Measurements from ENCODE around the gene EXOC4. TPM values are rescaled to one million over a fixed set of nuclear protein-coding genes. Genes with fewer than 3 reads are reported as not detected.

The EXOC4 gene
- total and polyA plus RNA-seq, 2 donors (not counting 1 experiment from before 2014, with no cell fraction given) = 79.6 to 158 TPM

DNA sequence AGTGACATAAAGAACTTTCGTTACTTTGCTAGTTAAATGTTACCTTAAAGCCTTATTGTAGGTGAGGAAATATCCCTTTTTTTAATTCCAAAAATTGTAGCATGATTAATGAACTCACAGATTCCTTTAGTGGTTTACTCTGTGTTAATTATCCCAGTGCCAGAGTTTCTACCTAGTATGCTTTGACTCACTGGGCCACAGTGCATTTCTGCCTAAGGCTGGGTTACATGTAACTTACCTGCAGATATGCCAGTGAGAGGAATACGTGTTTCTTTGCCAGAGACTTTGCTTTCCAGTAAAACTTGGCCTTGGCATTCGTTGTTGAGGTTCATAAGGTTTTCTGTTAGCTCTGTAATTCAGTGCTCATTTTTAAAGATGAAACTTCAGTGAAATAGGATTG is 493.4 kb downstream of the EXOC4 start:
- TF ChIP-seq, protein P1, sequence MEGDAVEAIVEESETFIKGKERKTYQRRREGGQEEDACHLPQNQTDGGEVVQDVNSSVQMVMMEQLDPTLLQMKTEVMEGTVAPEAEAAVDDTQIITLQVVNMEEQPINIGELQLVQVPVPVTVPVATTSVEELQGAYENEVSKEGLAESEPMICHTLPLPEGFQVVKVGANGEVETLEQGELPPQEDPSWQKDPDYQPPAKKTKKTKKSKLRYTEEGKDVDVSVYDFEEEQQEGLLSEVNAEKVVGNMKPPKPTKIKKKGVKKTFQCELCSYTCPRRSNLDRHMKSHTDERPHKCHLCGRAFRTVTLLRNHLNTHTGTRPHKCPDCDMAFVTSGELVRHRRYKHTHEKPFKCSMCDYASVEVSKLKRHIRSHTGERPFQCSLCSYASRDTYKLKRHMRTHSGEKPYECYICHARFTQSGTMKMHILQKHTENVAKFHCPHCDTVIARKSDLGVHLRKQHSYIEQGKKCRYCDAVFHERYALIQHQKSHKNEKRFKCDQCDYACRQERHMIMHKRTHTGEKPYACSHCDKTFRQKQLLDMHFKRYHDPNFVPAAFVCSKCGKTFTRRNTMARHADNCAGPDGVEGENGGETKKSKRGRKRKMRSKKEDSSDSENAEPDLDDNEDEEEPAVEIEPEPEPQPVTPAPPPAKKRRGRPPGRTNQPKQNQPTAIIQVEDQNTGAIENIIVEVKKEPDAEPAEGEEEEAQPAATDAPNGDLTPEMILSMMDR (conservative IDR thresholded peaks at IDR 0.05 in 1 of 2, IDR thresholded peaks at IDR 0.05 in 1 of 2; ENCODE audit: low read depth in 1 of 2, low read length in 2 of 2) = no peak
- no peak for TF ChIP-seq EZH2 (IDR thresholded peaks at IDR 0.05; ENCODE audit: low read length, missing control alignments)
- no peak overlapping the region for H3K9ac ChIP-seq (ENCODE audit: insufficient read depth, low read length)
- H3K9me3 ChIP-seq (ENCODE audit: control insufficient read depth, insufficient read depth, low read depth, low read length) = no peaks in the 10 kb centered on the region
- H4K20me1 ChIP-seq (ENCODE audit: control insufficient read depth, extremely low read depth, insufficient read depth, low read length) = no peaks in the 10 kb centered on the region
- H2AFZ ChIP-seq (ENCODE audit: low read length) = no peak overlapping the region
- H3K27me3 ChIP-seq (ENCODE audit: control insufficient read depth, insufficient read depth, low read length) = no peaks in the 10 kb centered on the region
- H3K4me2 ChIP-seq (ENCODE audit: extremely low read depth, insufficient read depth, low read length) = no peak overlapping the region
- DNase-seq (ENCODE audit: low read depth in 2 of 2) = no peak
- no peaks in the 10 kb centered on the region for H3K79me2 ChIP-seq (ENCODE audit: control insufficient read depth, insufficient read depth, low read length)
- no peaks in the 10 kb centered on the region for H3K36me3 ChIP-seq (ENCODE audit: control insufficient read depth, insufficient read depth, low read length)
- no peaks in the 10 kb centered on the region for H3K4me1 ChIP-seq (ENCODE audit: control insufficient read depth, extremely low read depth, insufficient read depth, low read length)
- H3K27ac ChIP-seq (ENCODE audit: insufficient read depth, low read length) = no peak overlapping the region
- no peak overlapping the region for H3K4me3 ChIP-seq (replicated peaks in 1 of 4; ENCODE audit: control extremely low read depth in 1 of 4, insufficient read depth in 1 of 4, low read depth in 3 of 4, low read length in 4 of 4)

DNA sequence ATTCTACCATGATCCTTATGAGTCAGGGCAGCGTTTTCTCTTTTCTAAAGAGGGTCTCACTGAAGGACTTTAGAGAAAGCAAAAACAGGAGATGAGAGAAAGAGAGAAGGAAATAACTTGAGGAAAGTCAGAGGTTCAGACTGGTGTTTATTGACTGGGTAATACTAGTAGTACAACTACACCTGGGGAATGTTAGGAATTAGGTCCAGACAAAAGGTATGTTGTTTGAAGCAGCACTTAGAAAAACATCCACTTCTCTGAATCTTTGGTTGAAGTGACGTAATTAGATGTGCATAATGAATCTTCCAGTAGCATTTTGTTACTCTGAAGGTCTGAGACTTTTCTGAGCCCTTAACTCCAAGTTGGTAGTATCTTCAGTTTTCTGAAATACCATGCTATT is 494.0 kb downstream of the EXOC4 start:
- Histone ChIP-seq H3K4me3 (replicated peaks in 1 of 4; ENCODE audit: control extremely low read depth in 1 of 4, insufficient read depth in 1 of 4, low read depth in 3 of 4, low read length in 4 of 4) (no peak overlapping the region), H3K27me3 (ENCODE audit: control insufficient read depth, insufficient read depth, low read length) (no peaks in the 10 kb centered on the region), H3K36me3 (ENCODE audit: control insufficient read depth, insufficient read depth, low read length) (no peaks in the 10 kb centered on the region), H3K27ac (ENCODE audit: insufficient read depth, low read length) (no peak overlapping the region), H3K79me2 (ENCODE audit: control insufficient read depth, insufficient read depth, low read length) (no peaks in the 10 kb centered on the region), H3K4me1 (ENCODE audit: control insufficient read depth, extremely low read depth, insufficient read depth, low read length) (no peaks in the 10 kb centered on the region), H3K9me3 (ENCODE audit: control insufficient read depth, insufficient read depth, low read depth, low read length) (no peaks in the 10 kb centered on the region), H3K9ac (ENCODE audit: insufficient read depth, low read length) (no peak overlapping the region), H4K20me1 (ENCODE audit: control insufficient read depth, extremely low read depth, insufficient read depth, low read length) (no peaks in the 10 kb centered on the region), H2AFZ (ENCODE audit: low read length) (no peak overlapping the region), H3K4me2 (ENCODE audit: extremely low read depth, insufficient read depth, low read length) (no peak overlapping the region)
- TF ChIP-seq, protein P1 (conservative IDR thresholded peaks at IDR 0.05 in 1 of 2, IDR thresholded peaks at IDR 0.05 in 1 of 2; ENCODE audit: low read depth in 1 of 2, low read length in 2 of 2) = no peak
- no peak for TF ChIP-seq EZH2 (IDR thresholded peaks at IDR 0.05; ENCODE audit: low read length, missing control alignments)
- DNase-seq (ENCODE audit: low read depth in 2 of 2) = no peak

DNA sequence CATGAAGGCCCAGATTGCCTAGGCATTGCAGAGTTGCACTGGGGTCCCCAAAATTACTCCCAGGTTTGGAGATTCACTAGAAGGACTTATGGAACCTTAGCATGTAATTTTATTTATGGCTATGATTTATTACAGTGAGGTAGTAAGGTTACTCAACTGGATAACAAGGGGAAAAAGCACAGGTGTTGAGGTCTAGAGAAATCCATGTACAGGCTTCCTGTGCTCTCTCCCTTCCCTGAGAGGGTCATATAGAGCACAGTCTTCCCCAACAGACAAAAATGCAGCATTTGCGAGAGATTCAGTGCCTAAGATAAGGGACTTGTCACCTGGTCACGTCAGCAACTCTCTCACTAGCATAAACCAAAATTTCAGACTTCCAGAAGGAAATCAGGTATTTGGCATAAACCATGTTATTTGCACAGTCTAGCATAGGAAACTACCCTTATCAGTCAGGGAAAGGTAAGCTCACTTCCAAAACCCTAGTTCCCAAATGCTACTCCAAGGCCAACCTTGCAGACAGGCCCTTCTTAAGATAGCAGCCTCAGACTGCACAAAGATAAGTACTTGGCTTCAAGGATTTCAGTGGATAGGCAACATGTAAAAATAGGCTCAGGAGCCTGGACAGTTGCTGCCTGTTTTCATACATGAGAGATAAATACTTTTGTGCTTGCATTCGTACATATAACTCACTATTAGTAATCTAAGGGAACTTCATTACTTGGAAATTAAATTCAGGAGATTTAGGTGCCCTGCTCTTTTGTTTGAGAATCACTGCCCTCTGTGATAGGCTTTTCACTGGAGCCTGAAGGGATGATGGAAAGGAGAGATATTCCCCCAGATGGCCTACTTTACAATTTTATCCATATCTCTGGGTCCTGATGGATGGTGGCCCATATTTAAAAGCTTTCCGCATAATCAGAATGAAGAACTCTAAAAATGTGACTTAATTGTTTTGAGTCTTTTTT is 495.8 kb downstream of the EXOC4 start:
- H3K27ac ChIP-seq (ENCODE audit: insufficient read depth, low read length) = no peak overlapping the region
- no peak overlapping the region for H3K9ac ChIP-seq (ENCODE audit: insufficient read depth, low read length)
- H3K4me2 ChIP-seq (ENCODE audit: extremely low read depth, insufficient read depth, low read length) = no peak overlapping the region
- no peaks in the 10 kb centered on the region for H3K36me3 ChIP-seq (ENCODE audit: control insufficient read depth, insufficient read depth, low read length)
- no peaks in the 10 kb centered on the region for H4K20me1 ChIP-seq (ENCODE audit: control insufficient read depth, extremely low read depth, insufficient read depth, low read length)
- no peaks in the 10 kb centered on the region for H3K4me1 ChIP-seq (ENCODE audit: control insufficient read depth, extremely low read depth, insufficient read depth, low read length)
- no peak for TF ChIP-seq EZH2 (IDR thresholded peaks at IDR 0.05; ENCODE audit: low read length, missing control alignments)
- TF ChIP-seq, protein P1 (conservative IDR thresholded peaks at IDR 0.05 in 1 of 2, IDR thresholded peaks at IDR 0.05 in 1 of 2; ENCODE audit: low read depth in 1 of 2, low read length in 2 of 2) = no peak
- no peaks in the 10 kb centered on the region for H3K9me3 ChIP-seq (ENCODE audit: control insufficient read depth, insufficient read depth, low read depth, low read length)
- no peak overlapping the region for H3K4me3 ChIP-seq (replicated peaks in 1 of 4; ENCODE audit: control extremely low read depth in 1 of 4, insufficient read depth in 1 of 4, low read depth in 3 of 4, low read length in 4 of 4)
- DNase-seq (ENCODE audit: low read depth in 2 of 2) = no peak
- no peaks in the 10 kb centered on the region for H3K27me3 ChIP-seq (ENCODE audit: control insufficient read depth, insufficient read depth, low read length)
- H3K79me2 ChIP-seq (ENCODE audit: control insufficient read depth, insufficient read depth, low read length) = no peaks in the 10 kb centered on the region
- H2AFZ ChIP-seq (ENCODE audit: low read length) = no peak overlapping the region

All from fibroblast of lung (primary cell).